Panc1 (cell line): ENCODE results near the gene SBK2. TPM values are rescaled to one million over a fixed set of nuclear protein-coding genes. Genes with fewer than 3 reads are reported as not detected.

Experiments used
- ATAC-seq: fragments of 200-7000 bp; cut with Tn5 transposase; 2 replicates; pipeline ENCODE4 v1.9.1; 2020; ENCODE audit warnings: mild to moderate bottlenecking, moderate library complexity
- Bru-seq: library from RNA; stranded (reverse); fragments of 400-500 nt; gene quantifications from one replicate; lab custom pipeline; 2021; lab: Mats Ljungman, UMichigan
- BruChase-seq, 2 experiments: library from RNA; stranded (reverse); fragments of 400-500 nt; gene quantifications; one replicate each; lab custom pipeline; 2021; lab: Mats Ljungman, UMichigan
- BruUV-seq: library from RNA; stranded (reverse); fragments of 400-500 nt; replicated peaks from 2 replicates; lab custom pipeline; 2021; lab: Mats Ljungman, UMichigan
- CTCF ChIA-PET: fragments of 300-600 bp; sonication (Branson Sonifier 250); formaldehyde crosslinking; loops from one replicate; lab custom pipeline; 2022; ENCODE audit warnings: antibody characterized with exemption; lab: Charles Lee
- POLR2A ChIA-PET: fragments of 300-600 bp; sonication (Branson Sonifier 250); formaldehyde crosslinking; loops from one replicate; lab custom pipeline; 2022; ENCODE audit warnings: antibody characterized with exemption; lab: Charles Lee
- DNase-seq: peaks from one replicate; pipeline ENCODE4 v3.0.0-alpha.2; 2010; ENCODE audit warnings: low read depth, low spot score
- H3K27ac ChIP-seq: 2 replicates; pipeline ENCODE4 v1.5.1; 2011; ENCODE audit warnings: mild to moderate bottlenecking, low read length, inconsistent platforms
- H3K27me3 ChIP-seq: fragments of 200-500 bp; sonication (Bioruptor generic); 2 replicates; pipeline ENCODE4 v1.6.0; 2014; ENCODE audit warnings: low read length, inconsistent platforms; ENCODE audit not compliant: control insufficient read depth, insufficient read depth
- H3K36me3 ChIP-seq: fragments of 200-500 bp; sonication (Bioruptor generic); 2 replicates; pipeline ENCODE4 v1.5.1; 2014; ENCODE audit warnings: inconsistent platforms, mild to moderate bottlenecking, low read length, moderate library complexity; ENCODE audit not compliant: control insufficient read depth, insufficient read depth
- H3K4me1 ChIP-seq: 2 replicates; pipeline ENCODE4 v1.5.1; 2011; ENCODE audit warnings: inconsistent platforms, mild to moderate bottlenecking, low read length, moderate library complexity; ENCODE audit not compliant: control insufficient read depth, insufficient read depth
- H3K4me3 ChIP-seq, 2 experiments: 2 replicates each; pipeline ENCODE4 v1.5.1; 2011 to 2012; ENCODE audit warnings: low read depth in 2 of 2, low read length in 2 of 2, mild to moderate bottlenecking in 2 of 2, inconsistent platforms in 1 of 2, moderate library complexity in 1 of 2
- H3K9me3 ChIP-seq: fragments of 200-500 bp; sonication (Bioruptor generic); 2 replicates; pipeline ENCODE4 v1.5.1; 2014; ENCODE audit warnings: low read depth, mild to moderate bottlenecking, inconsistent platforms, low read length, moderate library complexity; ENCODE audit not compliant: control insufficient read depth, insufficient read depth
- CTCF ChIP-seq: fragments of 450-650 bp; IDR thresholded peaks from 2 replicates; pipeline ENCODE4 v1.5.1; 2017; ENCODE audit warnings: mild to moderate bottlenecking
- POLR2AphosphoS5 ChIP-seq: IDR thresholded peaks from 2 replicates; pipeline ENCODE4 v1.6.1; 2012; ENCODE audit warnings: mild to moderate bottlenecking, low read depth, low read length, moderate library complexity
- SIN3A ChIP-seq: IDR thresholded peaks from 2 replicates; pipeline ENCODE4 v1.6.1; 2012; ENCODE audit warnings: low read depth, mild to moderate bottlenecking, low read length, moderate library complexity, borderline replicate concordance; ENCODE audit not compliant: insufficient read depth
- TCF7L2 ChIP-seq: IDR thresholded peaks from 2 replicates; pipeline ENCODE4 v1.6.1; 2011; ENCODE audit warnings: mild to moderate bottlenecking, low read depth, low read length, inconsistent platforms
- in situ Hi-C: cut with HindIII; loops from 2 replicates; pipeline ENCODE4 v1.10.0; 2016; ENCODE audit warnings: low sequenced_read_pairs, low pct_unique_long_range_greater_than_20kb
- intact Hi-C: fragments of 100-400 bp; cut with micrococcal nuclease; formaldehyde crosslinking; loops from one replicate; pipeline ENCODE4 v1.10.0; 2022; ENCODE audit not compliant: unreplicated experiment
- long read RNA-seq: library from polyadenylated mRNA; unstranded; transcript quantifications from one replicate; pipeline ENCODE4 v2.0.0, GENCODE V29; 2021; ENCODE audit not compliant: unreplicated experiment
- polyA plus RNA-seq: library from polyadenylated mRNA; unstranded; fragments of >200 nt; gene quantifications from one replicate; pipeline ENCODE4 v1.2.1, GENCODE V29; 2012; ENCODE audit warnings: missing spikeins; ENCODE audit not compliant: insufficient read length
- total RNA-seq: library from RNA; stranded (reverse); gene quantifications from one replicate; pipeline ENCODE4 v1.2.1, GENCODE V29; 2021; ENCODE audit not compliant: unreplicated experiment
- TF ChIP-seq, protein P1 (sequence below), 2 experiments: IDR thresholded peaks; 2 replicates each; pipeline ENCODE4 v1.6.1; 2011 to 2012; ENCODE audit warnings: low read depth in 2 of 2, control low read depth in 1 of 2, low read length in 1 of 2, mild to moderate bottlenecking in 1 of 2, moderate library complexity in 1 of 2; ENCODE audit not compliant: insufficient read depth in 1 of 2

SBK2 gene, protein sequence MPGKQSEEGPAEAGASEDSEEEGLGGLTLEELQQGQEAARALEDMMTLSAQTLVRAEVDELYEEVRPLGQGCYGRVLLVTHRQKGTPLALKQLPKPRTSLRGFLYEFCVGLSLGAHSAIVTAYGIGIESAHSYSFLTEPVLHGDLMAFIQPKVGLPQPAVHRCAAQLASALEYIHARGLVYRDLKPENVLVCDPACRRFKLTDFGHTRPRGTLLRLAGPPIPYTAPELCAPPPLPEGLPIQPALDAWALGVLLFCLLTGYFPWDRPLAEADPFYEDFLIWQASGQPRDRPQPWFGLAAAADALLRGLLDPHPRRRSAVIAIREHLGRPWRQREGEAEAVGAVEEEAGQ
- total RNA-seq = 0.69 TPM
- 5.2 TPM for polyA plus RNA-seq
- percentile 14 among the genes with signal in this experiment for Bru-seq, nascent RNA
- percentile 17 among the genes with signal in this experiment for BruChase-seq, experiment 1, labeled RNA remaining after a 2-hour chase
- percentile 15 among the genes with signal in this experiment for BruChase-seq, experiment 2, labeled RNA remaining after a 6-hour chase
- long read RNA-seq = 0 reads

GRCh38 chr19:55536951-55537740, at the start of gene SBK2:
Gene SBK2 (minus strand): TSS chr19:55537133. CDS start chr19:55536294, 839 bp downstream.
- DNase-seq = no peak
- ChIA-PET POLR2A (no interaction called here), CTCF (interaction anchor here (0.7 kb wide), 1 partner anchor 57 kb away, joined by 4 read pairs; no protein-coding TSS in a partner anchor)
- intact Hi-C loops (no loop called here), in situ Hi-C loops (no loop called here)
- Histone ChIP-seq H3K9me3 (no peaks in the 10 kb centered on the region), H3K36me3 (no peaks in the 10 kb centered on the region), H3K27me3 (no peaks in the 10 kb centered on the region), H3K4me3 (no peak within 1 kb of the TSS), H3K27ac (no peak within 1 kb of the TSS; the same call in 1 of the 2 replicates), H3K4me1 (peaks cover 6% of the 10 kb centered on the region)
- BruUV-seq = no TSS peak
- no peak for TF ChIP-seq SIN3A
- TF ChIP-seq POLR2AphosphoS5 = no peak
- no peak for TF ChIP-seq CTCF
- TF ChIP-seq TCF7L2 = no peak
- TF ChIP-seq, protein P1, sequence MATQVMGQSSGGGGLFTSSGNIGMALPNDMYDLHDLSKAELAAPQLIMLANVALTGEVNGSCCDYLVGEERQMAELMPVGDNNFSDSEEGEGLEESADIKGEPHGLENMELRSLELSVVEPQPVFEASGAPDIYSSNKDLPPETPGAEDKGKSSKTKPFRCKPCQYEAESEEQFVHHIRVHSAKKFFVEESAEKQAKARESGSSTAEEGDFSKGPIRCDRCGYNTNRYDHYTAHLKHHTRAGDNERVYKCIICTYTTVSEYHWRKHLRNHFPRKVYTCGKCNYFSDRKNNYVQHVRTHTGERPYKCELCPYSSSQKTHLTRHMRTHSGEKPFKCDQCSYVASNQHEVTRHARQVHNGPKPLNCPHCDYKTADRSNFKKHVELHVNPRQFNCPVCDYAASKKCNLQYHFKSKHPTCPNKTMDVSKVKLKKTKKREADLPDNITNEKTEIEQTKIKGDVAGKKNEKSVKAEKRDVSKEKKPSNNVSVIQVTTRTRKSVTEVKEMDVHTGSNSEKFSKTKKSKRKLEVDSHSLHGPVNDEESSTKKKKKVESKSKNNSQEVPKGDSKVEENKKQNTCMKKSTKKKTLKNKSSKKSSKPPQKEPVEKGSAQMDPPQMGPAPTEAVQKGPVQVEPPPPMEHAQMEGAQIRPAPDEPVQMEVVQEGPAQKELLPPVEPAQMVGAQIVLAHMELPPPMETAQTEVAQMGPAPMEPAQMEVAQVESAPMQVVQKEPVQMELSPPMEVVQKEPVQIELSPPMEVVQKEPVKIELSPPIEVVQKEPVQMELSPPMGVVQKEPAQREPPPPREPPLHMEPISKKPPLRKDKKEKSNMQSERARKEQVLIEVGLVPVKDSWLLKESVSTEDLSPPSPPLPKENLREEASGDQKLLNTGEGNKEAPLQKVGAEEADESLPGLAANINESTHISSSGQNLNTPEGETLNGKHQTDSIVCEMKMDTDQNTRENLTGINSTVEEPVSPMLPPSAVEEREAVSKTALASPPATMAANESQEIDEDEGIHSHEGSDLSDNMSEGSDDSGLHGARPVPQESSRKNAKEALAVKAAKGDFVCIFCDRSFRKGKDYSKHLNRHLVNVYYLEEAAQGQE (IDR thresholded peaks at IDR 0.05; ENCODE audit: insufficient read depth in 1 of 2, low read depth in 2 of 2, low read length in 1 of 2) = no peak
- peak; percentile 40 for ATAC-seq

- no peaks in the 10 kb centered on the region for H3K36me3 ChIP-seq
- no peak for DNase-seq
- H3K27ac ChIP-seq = peak overlapping the region; percentile 58
- no peaks in the 10 kb centered on the region for H3K27me3 ChIP-seq
- no peaks in the 10 kb centered on the region for H3K9me3 ChIP-seq
- BruUV-seq = no TSS peak
- TF ChIP-seq, protein P1 (IDR thresholded peaks at IDR 0.05; ENCODE audit: insufficient read depth in 1 of 2, low read depth in 2 of 2, low read length in 1 of 2) = no peak
- TF ChIP-seq TCF7L2 (no peak), CTCF (no peak), SIN3A (no peak), POLR2AphosphoS5 (no peak)
- peak; percentile 70 for ATAC-seq
- ChIA-PET CTCF (no interaction called here), POLR2A (no interaction called here)
- intact Hi-C loops = no loop called here
- in situ Hi-C loops = no loop called here
- peaks cover 25% of the 10 kb centered on the region for H3K4me1 ChIP-seq
- peak overlapping the region; percentile 28 to 63 for H3K4me3 ChIP-seq
Observed at GRCh38 chr19:55585658-55586339, 48.9 kb upstream of the SBK2 start.
